ENCODE measurements around the gene RYR1. TPM values are rescaled to one million over a fixed set of nuclear protein-coding genes. Genes with fewer than 3 reads are reported as not detected.

The RYR1 gene
- total RNA-seq, 4 donors from 2014 or later: 0.54 to 1.6 (median 0.61) TPM

DNA sequence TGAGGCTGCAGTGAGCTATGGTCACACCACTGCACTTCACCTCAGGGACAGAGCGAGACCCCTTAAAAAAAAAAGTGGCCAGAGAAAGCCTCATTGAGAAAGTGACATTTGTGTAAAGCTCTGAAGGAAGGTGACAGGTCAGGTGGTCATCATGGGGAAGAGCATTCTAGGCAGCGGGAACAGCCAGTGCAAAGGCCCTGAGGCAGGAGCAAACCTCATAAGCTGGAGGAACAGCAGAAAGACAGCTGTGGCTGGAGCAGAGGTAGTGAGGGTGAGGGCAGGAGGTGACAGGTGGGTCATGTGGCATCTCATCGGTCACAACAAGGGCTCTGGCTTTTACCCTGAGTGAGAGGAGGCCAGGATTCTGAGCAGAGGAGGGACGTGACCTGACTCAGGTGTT is 64.4 kb downstream of the RYR1 start:
- DNase-seq: no peak
- Histone ChIP-seq H3K27ac (no peak overlapping the region), H3K4me3 (replicated peaks in 1 of 3) (no peak overlapping the region), H3K36me3 (no peaks in the 10 kb centered on the region), H3K4me1 (no peaks in the 10 kb centered on the region), H3K9me3 (no peaks in the 10 kb centered on the region), H3K27me3 (no peaks in the 10 kb centered on the region)
- WGBS, 2 donors: 92 to 95% methylated on average over 4 of the region's 4 CpGs
- TF ChIP-seq, protein P1, sequence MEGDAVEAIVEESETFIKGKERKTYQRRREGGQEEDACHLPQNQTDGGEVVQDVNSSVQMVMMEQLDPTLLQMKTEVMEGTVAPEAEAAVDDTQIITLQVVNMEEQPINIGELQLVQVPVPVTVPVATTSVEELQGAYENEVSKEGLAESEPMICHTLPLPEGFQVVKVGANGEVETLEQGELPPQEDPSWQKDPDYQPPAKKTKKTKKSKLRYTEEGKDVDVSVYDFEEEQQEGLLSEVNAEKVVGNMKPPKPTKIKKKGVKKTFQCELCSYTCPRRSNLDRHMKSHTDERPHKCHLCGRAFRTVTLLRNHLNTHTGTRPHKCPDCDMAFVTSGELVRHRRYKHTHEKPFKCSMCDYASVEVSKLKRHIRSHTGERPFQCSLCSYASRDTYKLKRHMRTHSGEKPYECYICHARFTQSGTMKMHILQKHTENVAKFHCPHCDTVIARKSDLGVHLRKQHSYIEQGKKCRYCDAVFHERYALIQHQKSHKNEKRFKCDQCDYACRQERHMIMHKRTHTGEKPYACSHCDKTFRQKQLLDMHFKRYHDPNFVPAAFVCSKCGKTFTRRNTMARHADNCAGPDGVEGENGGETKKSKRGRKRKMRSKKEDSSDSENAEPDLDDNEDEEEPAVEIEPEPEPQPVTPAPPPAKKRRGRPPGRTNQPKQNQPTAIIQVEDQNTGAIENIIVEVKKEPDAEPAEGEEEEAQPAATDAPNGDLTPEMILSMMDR (IDR thresholded peaks at IDR 0.05): no peak
- no peak for TF ChIP-seq POLR2A (IDR thresholded peaks at IDR 0.05)
- intact Hi-C loops (cut with DNase I): no loop called here

DNA sequence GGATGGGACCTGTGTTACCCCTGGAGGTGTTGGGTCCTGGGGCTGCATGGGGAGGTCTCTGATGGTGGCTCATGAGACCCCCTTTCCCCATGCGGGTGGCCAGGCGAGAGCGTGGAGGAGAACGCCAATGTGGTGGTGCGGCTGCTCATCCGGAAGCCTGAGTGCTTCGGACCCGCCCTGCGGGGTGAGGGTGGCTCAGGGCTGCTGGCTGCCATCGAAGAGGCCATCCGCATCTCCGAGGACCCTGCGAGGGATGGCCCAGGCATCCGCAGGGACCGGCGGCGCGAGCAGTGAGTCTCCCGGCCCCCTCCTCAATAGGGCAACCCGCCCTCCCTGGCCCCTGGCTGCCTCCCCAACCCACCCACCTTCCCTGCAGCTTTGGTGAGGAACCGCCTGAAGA is 66.0 kb downstream of the RYR1 start:
- intact Hi-C loops (cut with DNase I): no loop called here
- WGBS, 2 donors: 90 to 91% methylated on average over 4 to 10 of the region's 21 CpGs
- Histone ChIP-seq H3K9me3 (no peaks in the 10 kb centered on the region), H3K27me3 (no peaks in the 10 kb centered on the region), H3K4me1 (no peaks in the 10 kb centered on the region), H3K36me3 (no peaks in the 10 kb centered on the region), H3K4me3 (replicated peaks in 1 of 3) (no peak overlapping the region), H3K27ac (no peak overlapping the region)
- no peak for TF ChIP-seq POLR2A (IDR thresholded peaks at IDR 0.05)
- TF ChIP-seq, protein P1 (IDR thresholded peaks at IDR 0.05): no peak
- DNase-seq: no peak

DNA sequence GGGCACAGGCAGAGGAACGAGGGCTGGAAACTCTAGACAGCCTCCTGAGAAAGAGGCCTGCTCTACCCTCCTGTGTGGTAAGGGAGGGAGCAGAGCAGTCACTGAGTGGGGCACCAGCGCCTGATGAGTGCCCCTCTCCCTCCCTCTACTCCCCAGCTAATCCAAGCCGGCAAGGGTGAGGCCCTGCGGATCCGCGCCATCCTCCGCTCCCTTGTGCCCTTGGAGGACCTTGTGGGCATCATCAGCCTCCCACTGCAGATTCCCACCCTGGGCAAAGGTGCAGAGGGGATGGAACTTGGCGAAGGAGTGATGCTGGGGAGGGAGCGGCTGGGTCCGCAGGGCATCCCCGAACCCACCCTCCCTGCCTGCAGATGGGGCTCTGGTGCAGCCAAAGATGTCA is 67.0 kb downstream of the RYR1 start:
- H3K27me3 ChIP-seq: no peaks in the 10 kb centered on the region
- no peak for TF ChIP-seq POLR2A (IDR thresholded peaks at IDR 0.05)
- TF ChIP-seq, protein P1 (IDR thresholded peaks at IDR 0.05): no peak
- H3K4me3 ChIP-seq (replicated peaks in 1 of 3): no peak overlapping the region
- 82 to 90% methylated on average over 8 to 9 of the region's 11 CpGs for WGBS, 2 donors
- intact Hi-C loops (cut with DNase I): no loop called here
- H3K9me3 ChIP-seq: no peaks in the 10 kb centered on the region
- H3K36me3 ChIP-seq: no peaks in the 10 kb centered on the region
- H3K4me1 ChIP-seq: no peaks in the 10 kb centered on the region
- H3K27ac ChIP-seq: no peak overlapping the region
- DNase-seq: no peak

- no peak for DNase-seq
- 91 to 94% methylated on average over 27 to 38 of the region's 41 CpGs for WGBS, 2 donors
- no peak overlapping the region for H3K4me3 ChIP-seq (replicated peaks in 1 of 3)
- H3K27ac ChIP-seq: no peak overlapping the region
- intact Hi-C loops (cut with DNase I): no loop called here
- no peak for TF ChIP-seq POLR2A (IDR thresholded peaks at IDR 0.05)
- TF ChIP-seq, protein P1 (IDR thresholded peaks at IDR 0.05): no peak
- H3K4me1 ChIP-seq: no peaks in the 10 kb centered on the region
- H3K36me3 ChIP-seq: no peaks in the 10 kb centered on the region
- no peaks in the 10 kb centered on the region for H3K27me3 ChIP-seq
- no peaks in the 10 kb centered on the region for H3K9me3 ChIP-seq
Measured at GRCh38 chr19:38502410-38503076, 69.1 kb downstream of the RYR1 start.

DNA sequence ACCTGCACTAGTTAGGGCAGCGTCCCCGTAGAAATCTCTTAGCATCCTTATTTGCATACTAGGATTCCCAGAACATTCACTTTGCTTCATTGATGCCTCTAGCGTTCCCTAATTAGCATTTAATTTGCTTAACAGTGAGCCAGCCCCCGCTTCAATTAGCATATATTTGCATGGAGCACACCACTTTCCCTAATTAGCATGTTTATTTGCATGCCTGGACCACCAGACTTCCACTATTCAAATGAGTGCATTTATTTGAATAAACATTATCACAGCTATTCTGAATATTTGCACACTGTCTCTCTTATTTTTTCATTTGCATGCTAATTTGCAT is 69.6 kb downstream of the RYR1 start:
- DNase-seq: no peak

More for the DNA sequence above, 69.6 kb downstream of the RYR1 start:
- Histone ChIP-seq H3K36me3 (no peaks in the 10 kb centered on the region), H3K27me3 (no peaks in the 10 kb centered on the region), H3K4me1 (no peaks in the 10 kb centered on the region), H3K4me3 (replicated peaks in 1 of 3) (no peak overlapping the region), H3K9me3 (no peaks in the 10 kb centered on the region), H3K27ac (no peak overlapping the region)
- no peak for TF ChIP-seq POLR2A (IDR thresholded peaks at IDR 0.05)
- TF ChIP-seq, protein P1 (IDR thresholded peaks at IDR 0.05): no peak
- intact Hi-C loops (cut with DNase I): no loop called here
- WGBS, 2 donors: 86 to 87% methylated on average over 4 of the region's 4 CpGs

Measured in thyroid gland (tissue), 4 donors.